ENCODE measurements around the gene LRP1. TPM values are rescaled to one million over a fixed set of nuclear protein-coding genes. Genes with fewer than 3 reads are reported as not detected.

The LRP1 gene
- total RNA-seq, 2 experiments from 2014 or later = 1.1 to 4.4 TPM

DNA sequence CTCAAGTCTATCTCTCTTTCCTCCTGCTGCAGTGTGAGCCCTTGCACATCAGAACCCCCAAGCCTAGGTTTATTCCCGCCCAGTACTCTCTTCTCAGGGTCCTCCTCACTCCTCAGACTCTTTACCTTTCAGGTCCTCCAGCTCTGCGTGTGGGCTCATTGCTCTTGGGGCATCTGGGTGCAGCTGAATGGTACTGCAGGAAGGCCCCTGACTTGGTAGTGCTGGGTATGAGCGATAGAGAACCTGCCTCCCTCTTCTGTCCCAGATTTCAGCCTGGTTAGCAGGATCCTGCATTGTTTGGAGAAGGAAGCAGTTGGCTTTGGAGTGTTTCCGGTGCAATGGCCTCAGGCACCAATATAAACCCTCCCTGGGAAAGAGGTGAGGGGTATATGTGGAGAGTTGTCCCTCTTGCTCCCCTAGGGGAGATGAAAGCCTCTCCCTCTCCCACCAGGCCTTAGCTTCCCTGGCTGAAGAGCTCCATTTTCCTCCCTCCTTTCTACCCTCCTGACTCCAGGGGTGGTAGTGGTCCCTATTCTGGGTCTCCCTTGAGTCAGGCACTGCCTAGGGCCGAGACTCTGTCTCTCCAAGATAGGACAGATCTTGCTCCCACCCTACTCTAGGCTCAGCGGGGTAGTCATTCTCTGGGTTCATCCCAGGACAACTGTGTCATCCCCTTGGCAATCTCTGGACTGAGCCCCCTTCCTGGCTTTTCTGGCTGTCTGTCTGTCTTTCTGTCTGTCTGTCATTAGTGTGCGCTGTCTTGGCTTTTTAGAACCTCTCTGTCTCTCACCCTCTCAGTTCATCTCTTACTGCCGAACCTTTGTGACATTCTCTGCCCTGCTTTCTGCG lies 3.8 kb downstream of the LRP1 start:
- Histone ChIP-seq H4K20me1 (ENCODE audit: insufficient read depth, low read length) (no peaks in the 10 kb centered on the region), H3K4me3 (ENCODE audit: low read depth, low read length, poor library complexity, severe bottlenecking) (no peak overlapping the region), H3K4me2 (ENCODE audit: low read length) (no peak overlapping the region), H3K79me2 (ENCODE audit: insufficient read depth, low read depth, low read length) (no peaks in the 10 kb centered on the region), H3K9me2 (ENCODE audit: insufficient read depth, low read length) (no peaks in the 10 kb centered on the region), H3K4me1 (ENCODE audit: insufficient read depth, low read length, poor library complexity, severe bottlenecking) (peaks cover 3% of the 10 kb centered on the region), H3K27ac (ENCODE audit: low read depth, low read length, poor library complexity, severe bottlenecking) (no peak overlapping the region), H3K9me3 (ENCODE audit: low read length) (no peaks in the 10 kb centered on the region), H3K36me3 (ENCODE audit: insufficient read depth, low read length) (no peaks in the 10 kb centered on the region), H2AFZ (ENCODE audit: low read length) (no peak overlapping the region)
- DNase-seq (ENCODE audit: low spot score) = no peak
- ChIA-PET POLR2A (no interaction called here), CTCF (ENCODE audit: unreplicated experiment) (no interaction called here)
- intact Hi-C loops (cut with micrococcal nuclease; ENCODE audit: unreplicated experiment) = no loop called here
- no TSS peak for BruUV-seq (replicated peaks)
- TF ChIP-seq, protein P1, sequence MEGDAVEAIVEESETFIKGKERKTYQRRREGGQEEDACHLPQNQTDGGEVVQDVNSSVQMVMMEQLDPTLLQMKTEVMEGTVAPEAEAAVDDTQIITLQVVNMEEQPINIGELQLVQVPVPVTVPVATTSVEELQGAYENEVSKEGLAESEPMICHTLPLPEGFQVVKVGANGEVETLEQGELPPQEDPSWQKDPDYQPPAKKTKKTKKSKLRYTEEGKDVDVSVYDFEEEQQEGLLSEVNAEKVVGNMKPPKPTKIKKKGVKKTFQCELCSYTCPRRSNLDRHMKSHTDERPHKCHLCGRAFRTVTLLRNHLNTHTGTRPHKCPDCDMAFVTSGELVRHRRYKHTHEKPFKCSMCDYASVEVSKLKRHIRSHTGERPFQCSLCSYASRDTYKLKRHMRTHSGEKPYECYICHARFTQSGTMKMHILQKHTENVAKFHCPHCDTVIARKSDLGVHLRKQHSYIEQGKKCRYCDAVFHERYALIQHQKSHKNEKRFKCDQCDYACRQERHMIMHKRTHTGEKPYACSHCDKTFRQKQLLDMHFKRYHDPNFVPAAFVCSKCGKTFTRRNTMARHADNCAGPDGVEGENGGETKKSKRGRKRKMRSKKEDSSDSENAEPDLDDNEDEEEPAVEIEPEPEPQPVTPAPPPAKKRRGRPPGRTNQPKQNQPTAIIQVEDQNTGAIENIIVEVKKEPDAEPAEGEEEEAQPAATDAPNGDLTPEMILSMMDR (conservative IDR thresholded peaks at IDR 0.05; ENCODE audit: low read length) = no peak
- TF ChIP-seq EZH2phosphoT487 (IDR thresholded peaks at IDR 0.05; ENCODE audit: borderline replicate concordance, low read depth, low read length) = no peak

DNA sequence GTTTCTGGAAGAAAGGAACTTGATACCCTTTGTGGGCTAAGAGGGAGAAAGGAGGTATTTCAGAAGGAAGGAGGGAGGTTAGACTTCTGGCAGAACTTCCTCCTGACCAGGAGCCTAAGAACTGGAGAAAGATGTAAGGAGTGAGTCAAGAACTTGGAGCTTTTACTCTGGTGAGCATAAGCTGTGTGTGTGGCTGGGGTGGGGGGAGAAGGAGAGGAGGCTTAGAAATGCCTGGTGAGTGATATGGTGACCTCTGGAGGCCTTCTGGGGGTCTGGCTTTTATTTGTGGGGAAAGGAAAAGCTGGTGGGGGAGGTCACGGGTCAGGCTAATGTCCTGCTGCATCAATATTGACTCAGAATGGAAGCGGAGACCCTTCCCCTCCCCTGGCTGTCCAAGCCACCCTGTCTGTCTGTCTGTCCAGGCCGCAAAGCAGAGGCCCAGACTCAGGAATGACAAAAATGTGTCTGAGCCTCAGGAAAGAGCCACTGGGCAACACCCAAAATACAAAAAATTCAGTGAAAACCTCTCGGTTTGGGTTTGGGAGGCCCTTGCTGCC lies 4.8 kb downstream of the LRP1 start:
- no TSS peak for BruUV-seq (replicated peaks)
- H3K4me2 ChIP-seq (ENCODE audit: low read length) = no peak overlapping the region
- TF ChIP-seq, protein P1 (conservative IDR thresholded peaks at IDR 0.05; ENCODE audit: low read length) = no peak
- no peak for TF ChIP-seq EZH2phosphoT487 (IDR thresholded peaks at IDR 0.05; ENCODE audit: borderline replicate concordance, low read depth, low read length)
- H3K36me3 ChIP-seq (ENCODE audit: insufficient read depth, low read length) = no peaks in the 10 kb centered on the region
- H3K27ac ChIP-seq (ENCODE audit: low read depth, low read length, poor library complexity, severe bottlenecking) = no peak overlapping the region
- DNase-seq (ENCODE audit: low spot score) = no peak
- H3K9me3 ChIP-seq (ENCODE audit: low read length) = no peaks in the 10 kb centered on the region
- POLR2A ChIA-PET = no interaction called here
- H3K79me2 ChIP-seq (ENCODE audit: insufficient read depth, low read depth, low read length) = no peaks in the 10 kb centered on the region
- intact Hi-C loops (cut with micrococcal nuclease; ENCODE audit: unreplicated experiment) = no loop called here
- no peaks in the 10 kb centered on the region for H3K9me2 ChIP-seq (ENCODE audit: insufficient read depth, low read length)
- no peaks in the 10 kb centered on the region for H4K20me1 ChIP-seq (ENCODE audit: insufficient read depth, low read length)
- no peak overlapping the region for H3K4me3 ChIP-seq (ENCODE audit: low read depth, low read length, poor library complexity, severe bottlenecking)
- H2AFZ ChIP-seq (ENCODE audit: low read length) = no peak overlapping the region
- CTCF ChIA-PET (ENCODE audit: unreplicated experiment) = no interaction called here
- peaks cover 3% of the 10 kb centered on the region for H3K4me1 ChIP-seq (ENCODE audit: insufficient read depth, low read length, poor library complexity, severe bottlenecking)

DNA sequence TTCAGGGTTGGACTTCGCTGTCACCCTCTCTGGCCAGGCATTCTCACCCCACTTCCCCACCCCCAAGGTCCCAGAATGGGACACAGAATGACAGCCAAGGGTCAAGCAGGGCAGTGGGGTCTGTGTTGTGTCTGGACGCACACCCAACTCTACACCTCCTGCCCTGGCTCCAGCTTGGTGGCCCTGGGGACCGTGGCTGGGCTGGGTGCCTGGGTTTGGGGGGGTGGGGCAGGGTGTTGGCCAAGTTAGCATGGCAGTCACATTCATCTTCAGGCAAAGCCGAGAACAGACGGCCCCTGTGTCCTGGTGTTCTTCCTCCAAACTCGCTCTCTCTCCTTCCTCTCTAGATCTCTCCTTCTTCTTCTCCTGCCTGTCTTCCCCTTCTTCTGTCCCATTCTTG lies 5.6 kb downstream of the LRP1 start:
- no peaks in the 10 kb centered on the region for H3K79me2 ChIP-seq (ENCODE audit: insufficient read depth, low read depth, low read length)
- BruUV-seq (replicated peaks) = no TSS peak

More for the DNA sequence above, 5.6 kb downstream of the LRP1 start:
- Histone ChIP-seq H2AFZ (ENCODE audit: low read length) (no peak overlapping the region), H3K9me2 (ENCODE audit: insufficient read depth, low read length) (no peaks in the 10 kb centered on the region), H3K4me2 (ENCODE audit: low read length) (no peak overlapping the region), H3K27ac (ENCODE audit: low read depth, low read length, poor library complexity, severe bottlenecking) (no peak overlapping the region), H4K20me1 (ENCODE audit: insufficient read depth, low read length) (no peaks in the 10 kb centered on the region), H3K9me3 (ENCODE audit: low read length) (no peaks in the 10 kb centered on the region), H3K36me3 (ENCODE audit: insufficient read depth, low read length) (no peaks in the 10 kb centered on the region), H3K4me1 (ENCODE audit: insufficient read depth, low read length, poor library complexity, severe bottlenecking) (peaks cover under 1% of the 10 kb centered on the region), H3K4me3 (ENCODE audit: low read depth, low read length, poor library complexity, severe bottlenecking) (no peak overlapping the region)
- no peak for TF ChIP-seq EZH2phosphoT487 (IDR thresholded peaks at IDR 0.05; ENCODE audit: borderline replicate concordance, low read depth, low read length)
- TF ChIP-seq, protein P1 (conservative IDR thresholded peaks at IDR 0.05; ENCODE audit: low read length) = no peak
- ChIA-PET POLR2A (no interaction called here), CTCF (ENCODE audit: unreplicated experiment) (interaction anchor here (0.6 kb wide), 2 partner anchors 32 to 49 kb away, joined by 3 to 13 read pairs; no protein-coding TSS in a partner anchor)
- DNase-seq (ENCODE audit: low spot score) = no peak
- intact Hi-C loops (cut with micrococcal nuclease; ENCODE audit: unreplicated experiment) = no loop called here
